CD14-positive monocyte (primary cell): ENCODE data around the gene BCAS1. TPM values are rescaled to one million over a fixed set of nuclear protein-coding genes. Genes with fewer than 3 reads are reported as not detected.

Experiments
- DNase-seq, 3 donors: peaks; one replicate each; pipeline ENCODE4 v3.0.0-alpha.2; 2011 to 2022
- H2AFZ ChIP-seq: 2 replicates; pipeline ENCODE4 v1.6.0; 2012; ENCODE audit warnings: mild to moderate bottlenecking, low read depth, low read length, inconsistent platforms; ENCODE audit not compliant: insufficient read depth, poor library complexity, severe bottlenecking
- H3K27ac ChIP-seq, 2 donors: 1 replicate in 1 of 2; 2 replicates in 1 of 2; pipeline ENCODE4 v1.5.1; 2012 to 2013; ENCODE audit warnings: low read length in 2 of 2, control low read depth in 1 of 2, inconsistent platforms in 1 of 2, low read depth in 1 of 2, mild to moderate bottlenecking in 1 of 2
- H3K27me3 ChIP-seq, 2 donors: one replicate each; pipeline versions ENCODE4 v1.6.0 to v1.6.1; 2011 to 2013; ENCODE audit warnings: low read length in 2 of 2; ENCODE audit not compliant: control insufficient read depth in 2 of 2, insufficient read depth in 2 of 2
- H3K36me3 ChIP-seq, 2 donors: replicated peaks in 1 of 2; 1 replicate in 1 of 2; 2 replicates in 1 of 2; pipeline versions ENCODE4 v1.5.1 to v1.6.1; 2012 to 2013; ENCODE audit warnings: low read length in 2 of 2, control low read depth in 1 of 2, inconsistent platforms in 1 of 2, mild to moderate bottlenecking in 1 of 2; ENCODE audit not compliant: insufficient read depth in 2 of 2, control insufficient read depth in 1 of 2
- H3K4me1 ChIP-seq, 2 donors: 1 replicate in 1 of 2; 2 replicates in 1 of 2; pipeline versions ENCODE4 v1.5.1 to v1.6.1; 2012 to 2013; ENCODE audit warnings: low read length in 2 of 2, control low read depth in 1 of 2, inconsistent platforms in 1 of 2, mild to moderate bottlenecking in 1 of 2, moderate library complexity in 1 of 2; ENCODE audit not compliant: insufficient read depth in 2 of 2, control insufficient read depth in 1 of 2
- H3K4me2 ChIP-seq: replicated peaks from 2 replicates; pipeline ENCODE3; 2012; ENCODE audit warnings: low read length, moderate library complexity, mild to moderate bottlenecking; ENCODE audit not compliant: poor library complexity, severe bottlenecking; ENCODE audit errors: extremely low read depth
- H3K4me3 ChIP-seq, 3 experiments: fragments of 200-600 bp in 1 of 3; sonication (generic) in 1 of 3; replicated peaks in 1 of 3; 1 replicate in 2 of 3; 2 replicates in 1 of 3; pipeline ENCODE4 v1.5.1; 2011 to 2013; ENCODE audit warnings: low read length in 3 of 3, mild to moderate bottlenecking in 3 of 3, control low read depth in 2 of 3, low read depth in 2 of 3, inconsistent platforms in 1 of 3, moderate library complexity in 1 of 3
- H3K79me2 ChIP-seq: 2 replicates; pipeline ENCODE4 v1.6.0; 2012; ENCODE audit warnings: mild to moderate bottlenecking, control low read depth, inconsistent platforms, low read length, moderate library complexity; ENCODE audit not compliant: insufficient read depth
- H3K9ac ChIP-seq: 2 replicates; pipeline ENCODE4 v1.6.0; 2017; ENCODE audit warnings: low read length, mild to moderate bottlenecking; ENCODE audit not compliant: insufficient read depth, poor library complexity, severe bottlenecking
- H3K9me3 ChIP-seq, 2 donors: replicated peaks in 1 of 2; 1 replicate in 1 of 2; 2 replicates in 1 of 2; pipeline versions ENCODE4 v1.5.1 to v1.6.1; 2012 to 2013; ENCODE audit warnings: low read length in 2 of 2, control low read depth in 1 of 2; ENCODE audit not compliant: control insufficient read depth in 1 of 2, insufficient read depth in 1 of 2
- H4K20me1 ChIP-seq: 2 replicates; pipeline ENCODE4 v1.6.0; 2012; ENCODE audit warnings: mild to moderate bottlenecking, low read length, control low read depth, moderate library complexity; ENCODE audit not compliant: insufficient read depth
- H3K27ac Mint-ChIP-seq, 7 donors: one replicate each; pipeline ENCODE4 v1.8.0; 2020; ENCODE audit warnings: mild to moderate bottlenecking in 7 of 7, mixed read lengths in 7 of 7, moderate library complexity in 6 of 7, inconsistent platforms in 2 of 7
- H3K27me3 Mint-ChIP-seq, 3 donors: one replicate each; pipeline ENCODE4 v1.8.0; 2021 to 2022; ENCODE audit warnings: low read depth in 3 of 3, mild to moderate bottlenecking in 3 of 3, mixed read lengths in 3 of 3, moderate library complexity in 3 of 3, inconsistent platforms in 1 of 3
- H3K36me3 Mint-ChIP-seq, 2 donors: one replicate each; pipeline ENCODE4 v1.8.0; 2020; ENCODE audit warnings: mixed read lengths in 2 of 2, inconsistent platforms in 1 of 2, mild to moderate bottlenecking in 1 of 2
- H3K4me1 Mint-ChIP-seq: one replicate; pipeline ENCODE4 v1.8.0; 2020; ENCODE audit warnings: mild to moderate bottlenecking, mixed read lengths
- H3K4me3 Mint-ChIP-seq, 2 donors: one replicate each; pipeline ENCODE4 v1.8.0; 2020; ENCODE audit warnings: mild to moderate bottlenecking in 2 of 2, mixed read lengths in 2 of 2, moderate library complexity in 1 of 2
- H3K9me3 Mint-ChIP-seq, 7 donors: one replicate each; pipeline ENCODE4 v1.8.0; 2020 to 2022; ENCODE audit warnings: mixed read lengths in 7 of 7, mild to moderate bottlenecking in 6 of 7, moderate library complexity in 6 of 7, inconsistent platforms in 2 of 7
- CTCF ChIP-seq: fragments of 200-600 bp; IDR thresholded peaks from one replicate; pipeline ENCODE4 v1.8.0; 2022; ENCODE audit warnings: antibody characterized with exemption, mild to moderate bottlenecking
- WGBS: methylation state at CpG from one replicate; pipeline ENCODE4 v1.1.5; 2013; ENCODE audit warnings: missing lambda C conversion rate; ENCODE audit not compliant: insufficient coverage; 5-methylcytosine and 5-hydroxymethylcytosine counted together
- intact Hi-C, 2 donors: fragments of 100-400 bp; cut with micrococcal nuclease; formaldehyde crosslinking; loops; one replicate each; pipeline versions ENCODE4 v1.15.0 to v1.15.1; 2023
- polyA plus RNA-seq, 3 donors: library from polyadenylated mRNA; depleted of rRNA in 1 of 3; unstranded in 2 of 3; stranded (reverse) in 1 of 3; fragments of 300-500 nt in 2 of 3; fragments of >200 nt in 1 of 3; fragmentation: Illumina TruSeq in 2 of 3; gene quantifications; 1 replicate in 2 of 3; 2 replicates in 1 of 3; pipeline ENCODE4 v1.2.3, GENCODE V29; 2012 to 2021

The BCAS1 gene
- polyA plus RNA-seq, 3 donors = 0.01 to 0.02 TPM; not detected in 1

- H3K27ac ChIP-seq = no peak overlapping the region
- peaks cover 35% of the 10 kb centered on the region for H3K4me1 Mint-ChIP-seq
- H3K4me2 ChIP-seq = no peak overlapping the region
- no peaks in the 10 kb centered on the region for H3K9me3 ChIP-seq
- no peaks in the 10 kb centered on the region for H3K27me3 ChIP-seq
- H3K4me1 ChIP-seq = peaks cover 19 to 21% of the 10 kb centered on the region in 2 donors
- 100% methylated on average over 2 of the region's 7 CpGs for WGBS
- no peaks in the 10 kb centered on the region for H4K20me1 ChIP-seq
- DNase-seq = no peak
- no peak overlapping the region for H2AFZ ChIP-seq
- no peak overlapping the region for H3K9ac ChIP-seq
- intact Hi-C loops = no loop called here
- no peaks in the 10 kb centered on the region for H3K27me3 Mint-ChIP-seq
- H3K4me3 Mint-ChIP-seq = no peak overlapping the region
- no peaks in the 10 kb centered on the region for H3K79me2 ChIP-seq
- peaks cover 0 to 4% (median 0%) of the 10 kb centered on the region in 7 donors for H3K9me3 Mint-ChIP-seq
- no peak for TF ChIP-seq CTCF
- H3K4me3 ChIP-seq = no peak overlapping the region
- no peaks in the 10 kb centered on the region for H3K36me3 Mint-ChIP-seq
- no peaks in the 10 kb centered on the region for H3K36me3 ChIP-seq
- H3K27ac Mint-ChIP-seq = no peak overlapping the region
Measured at GRCh38 chr20:54021446-54022235, 48.8 kb downstream of the BCAS1 start.

GRCh38 chr20:54020868-54021267 is 49.5 kb downstream of the BCAS1 start:
- no peaks in the 10 kb centered on the region for H3K36me3 Mint-ChIP-seq
- intact Hi-C loops = no loop called here
- WGBS = 100% methylated on average over 1 of the region's 3 CpGs
- H3K4me2 ChIP-seq = no peak overlapping the region
- H3K4me1 ChIP-seq = peaks cover 22 to 26% of the 10 kb centered on the region in 2 donors
- no peak overlapping the region for H3K27ac ChIP-seq
- peaks cover 40% of the 10 kb centered on the region for H3K4me1 Mint-ChIP-seq
- H3K27me3 Mint-ChIP-seq = no peaks in the 10 kb centered on the region
- H3K27ac Mint-ChIP-seq = no peak overlapping the region
- no peaks in the 10 kb centered on the region for H3K36me3 ChIP-seq
- H3K9ac ChIP-seq = no peak overlapping the region
- no peak overlapping the region for H2AFZ ChIP-seq
- no peak for DNase-seq
- no peak overlapping the region for H3K4me3 ChIP-seq
- no peaks in the 10 kb centered on the region for H3K9me3 ChIP-seq
- H3K9me3 Mint-ChIP-seq = peaks cover 0 to 4% (median 0%) of the 10 kb centered on the region in 7 donors
- H4K20me1 ChIP-seq = no peaks in the 10 kb centered on the region
- no peak for TF ChIP-seq CTCF
- H3K4me3 Mint-ChIP-seq = no peak overlapping the region
- H3K79me2 ChIP-seq = no peaks in the 10 kb centered on the region
- no peaks in the 10 kb centered on the region for H3K27me3 ChIP-seq
